ENCODE data around the gene PRKG1. TPM values are rescaled to one million over a fixed set of nuclear protein-coding genes. Genes with fewer than 3 reads are reported as not detected.

Gene PRKG1
- total RNA-seq, 6 experiments from 2014 or later: 1.1 to 2.0 (median 1.3) TPM

DNA sequence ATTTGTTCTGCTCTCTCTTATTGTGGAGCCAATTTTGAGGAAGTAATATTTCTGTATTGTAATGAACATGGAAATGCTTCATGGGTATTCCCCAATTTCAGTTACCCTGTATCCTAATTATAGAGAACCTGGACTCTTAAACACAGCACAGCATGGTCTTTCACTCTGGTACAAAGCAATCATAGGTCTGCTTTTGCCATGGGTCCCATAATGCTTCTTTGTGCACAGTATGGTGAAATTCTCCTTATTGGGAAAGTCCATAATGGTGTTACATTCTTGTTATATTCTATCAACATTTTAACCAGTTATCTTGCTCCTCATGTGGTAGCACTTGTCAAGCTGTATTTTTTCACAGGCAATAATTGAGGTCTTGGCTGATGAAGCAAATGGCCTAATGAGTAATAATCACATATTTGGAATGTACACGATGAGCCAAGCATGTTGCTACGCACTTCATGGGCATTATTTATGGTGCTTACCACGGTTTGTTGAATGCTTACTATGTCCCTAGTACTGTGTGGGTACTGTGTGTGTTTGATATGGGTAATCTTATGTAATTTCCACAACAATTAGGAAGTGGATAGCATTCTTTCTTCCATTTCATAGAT, 42.9 kb downstream of the PRKG1 start:
- H3K4me3 ChIP-seq: no peak overlapping the region
- DNase-seq: no peak
- intact Hi-C loops (cut with DNase I): no loop called here
- TF ChIP-seq, protein P1, sequence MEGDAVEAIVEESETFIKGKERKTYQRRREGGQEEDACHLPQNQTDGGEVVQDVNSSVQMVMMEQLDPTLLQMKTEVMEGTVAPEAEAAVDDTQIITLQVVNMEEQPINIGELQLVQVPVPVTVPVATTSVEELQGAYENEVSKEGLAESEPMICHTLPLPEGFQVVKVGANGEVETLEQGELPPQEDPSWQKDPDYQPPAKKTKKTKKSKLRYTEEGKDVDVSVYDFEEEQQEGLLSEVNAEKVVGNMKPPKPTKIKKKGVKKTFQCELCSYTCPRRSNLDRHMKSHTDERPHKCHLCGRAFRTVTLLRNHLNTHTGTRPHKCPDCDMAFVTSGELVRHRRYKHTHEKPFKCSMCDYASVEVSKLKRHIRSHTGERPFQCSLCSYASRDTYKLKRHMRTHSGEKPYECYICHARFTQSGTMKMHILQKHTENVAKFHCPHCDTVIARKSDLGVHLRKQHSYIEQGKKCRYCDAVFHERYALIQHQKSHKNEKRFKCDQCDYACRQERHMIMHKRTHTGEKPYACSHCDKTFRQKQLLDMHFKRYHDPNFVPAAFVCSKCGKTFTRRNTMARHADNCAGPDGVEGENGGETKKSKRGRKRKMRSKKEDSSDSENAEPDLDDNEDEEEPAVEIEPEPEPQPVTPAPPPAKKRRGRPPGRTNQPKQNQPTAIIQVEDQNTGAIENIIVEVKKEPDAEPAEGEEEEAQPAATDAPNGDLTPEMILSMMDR (IDR thresholded peaks at IDR 0.05): no peak
- no peak for TF ChIP-seq POLR2A (IDR thresholded peaks at IDR 0.05)
- no peaks in the 10 kb centered on the region for H3K27me3 ChIP-seq
- 47% methylated on average over 3 of the region's 3 CpGs for WGBS (ENCODE audit: insufficient coverage, low coverage, low lambda C conversion rate, missing lambda C conversion rate)
- no peaks in the 10 kb centered on the region for H3K9me3 ChIP-seq
- no peaks in the 10 kb centered on the region for H3K36me3 ChIP-seq
- no peaks in the 10 kb centered on the region for H3K4me1 ChIP-seq
- ATAC-seq: no peak
- no peak overlapping the region for H3K27ac ChIP-seq

DNA sequence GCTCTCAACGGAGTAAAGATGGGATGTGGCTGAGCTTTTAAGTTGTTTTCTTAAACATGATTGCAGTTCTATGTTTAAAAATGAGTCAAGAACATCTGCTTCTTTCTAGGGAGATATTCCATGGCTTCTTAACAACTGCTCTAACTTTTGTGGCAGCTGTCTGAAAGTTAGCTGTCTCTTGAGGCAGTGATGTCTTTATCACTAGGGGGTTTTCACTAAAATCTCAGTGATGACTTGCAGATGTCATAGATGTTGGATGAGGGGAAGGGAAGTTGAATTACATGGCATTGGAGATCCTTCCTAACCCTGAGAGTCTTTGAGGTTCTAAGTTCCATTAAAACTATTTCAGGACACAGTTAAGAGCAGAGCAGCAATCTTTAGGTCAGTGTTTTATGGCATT, 43.5 kb downstream of the PRKG1 start:
- DNase-seq: no peak
- intact Hi-C loops (cut with DNase I): no loop called here
- no peaks in the 10 kb centered on the region for H3K36me3 ChIP-seq
- H3K4me3 ChIP-seq: no peak overlapping the region
- no peaks in the 10 kb centered on the region for H3K27me3 ChIP-seq
- ATAC-seq: no peak
- no peaks in the 10 kb centered on the region for H3K4me1 ChIP-seq
- 13% methylated on average over 1 of the region's 1 CpG for WGBS (ENCODE audit: insufficient coverage, low coverage, low lambda C conversion rate, missing lambda C conversion rate)
- no peaks in the 10 kb centered on the region for H3K9me3 ChIP-seq
- no peak overlapping the region for H3K27ac ChIP-seq
- TF ChIP-seq POLR2A (IDR thresholded peaks at IDR 0.05): no peak
- TF ChIP-seq, protein P1 (IDR thresholded peaks at IDR 0.05): no peak

DNA sequence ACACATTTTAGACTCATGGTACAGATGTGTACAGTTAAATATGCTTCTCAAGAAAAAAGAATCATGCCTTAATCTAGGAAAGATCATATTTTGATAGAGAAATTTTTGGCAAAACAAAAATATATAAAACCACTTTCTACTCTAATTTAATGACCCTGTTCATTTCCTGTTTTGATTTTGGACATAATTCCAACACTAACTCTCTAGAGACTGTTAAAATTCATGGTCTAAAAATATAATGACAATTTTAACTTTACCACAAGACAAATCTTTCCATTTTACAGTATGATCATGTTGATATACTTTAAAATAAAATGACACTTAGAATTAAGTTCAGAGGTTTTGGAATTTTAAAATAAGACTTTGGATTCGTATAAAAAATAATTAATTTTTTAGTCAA, 45.2 kb downstream of the PRKG1 start:
- intact Hi-C loops (cut with DNase I): no loop called here
- TF ChIP-seq, protein P1 (IDR thresholded peaks at IDR 0.05): no peak
- TF ChIP-seq POLR2A (IDR thresholded peaks at IDR 0.05): no peak
- ATAC-seq (no peak), DNase-seq (no peak)
- Histone ChIP-seq H3K27me3 (no peaks in the 10 kb centered on the region), H3K4me1 (no peaks in the 10 kb centered on the region), H3K9me3 (no peaks in the 10 kb centered on the region), H3K27ac (no peak overlapping the region), H3K36me3 (no peaks in the 10 kb centered on the region), H3K4me3 (no peak overlapping the region)
- 40% methylated on average over 1 of the region's 1 CpG for WGBS (ENCODE audit: insufficient coverage, low coverage, low lambda C conversion rate, missing lambda C conversion rate)

DNA sequence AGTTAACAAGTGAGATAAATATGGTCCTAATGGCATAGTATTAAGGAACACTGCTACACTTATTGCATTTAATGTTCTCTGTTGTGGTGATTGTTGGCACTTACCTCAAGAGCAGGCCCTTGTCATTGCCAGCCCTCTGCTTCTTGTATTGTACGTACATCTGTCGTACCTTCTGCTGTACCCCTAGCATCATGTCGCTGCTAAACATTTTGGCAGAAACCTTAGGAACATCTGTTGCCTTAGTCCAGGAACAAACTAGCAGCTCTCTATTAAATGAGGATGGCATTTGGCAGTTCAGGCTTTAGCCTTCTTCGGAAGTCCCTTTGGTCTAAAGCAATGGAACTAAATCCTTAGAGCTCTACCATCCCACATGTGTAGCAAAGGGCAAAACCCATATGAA, 47.6 kb downstream of the PRKG1 start:
- no peaks in the 10 kb centered on the region for H3K9me3 ChIP-seq
- H3K36me3 ChIP-seq: no peaks in the 10 kb centered on the region
- WGBS (ENCODE audit: insufficient coverage, low coverage, low lambda C conversion rate, missing lambda C conversion rate): 87% methylated on average over 4 of the region's 4 CpGs
- H3K4me3 ChIP-seq: no peak overlapping the region
- DNase-seq: no peak
- no peak for TF ChIP-seq POLR2A (IDR thresholded peaks at IDR 0.05)
- TF ChIP-seq, protein P1 (IDR thresholded peaks at IDR 0.05): no peak
- no peaks in the 10 kb centered on the region for H3K27me3 ChIP-seq
- no peaks in the 10 kb centered on the region for H3K4me1 ChIP-seq
- H3K27ac ChIP-seq: no peak overlapping the region
- ATAC-seq: no peak
- intact Hi-C loops (cut with DNase I): no loop called here

DNA sequence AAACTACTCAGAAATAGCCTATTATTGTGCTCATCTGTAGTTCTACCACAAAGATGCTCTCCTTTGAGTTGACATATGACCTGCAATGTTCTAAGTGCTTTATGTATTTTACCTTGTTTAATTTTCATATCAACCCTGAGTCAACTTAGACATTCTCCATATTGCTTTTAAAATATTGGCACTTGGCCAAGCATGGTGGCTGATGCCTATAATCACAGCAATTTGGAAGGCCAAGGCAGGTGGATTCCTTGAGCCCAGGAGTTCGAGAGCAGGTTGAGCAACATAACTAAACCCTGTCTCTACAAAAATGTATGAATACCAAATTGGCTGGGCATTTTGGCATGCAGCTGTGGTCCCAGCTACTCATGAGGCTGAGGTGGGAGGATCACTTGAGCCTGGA, 50.6 kb downstream of the PRKG1 start:
- no peaks in the 10 kb centered on the region for H3K36me3 ChIP-seq
- ATAC-seq (no peak), DNase-seq (no peak)
- intact Hi-C loops (cut with DNase I): no loop called here
- H3K27ac ChIP-seq: no peak overlapping the region
- H3K4me3 ChIP-seq: no peak overlapping the region
- WGBS (ENCODE audit: insufficient coverage, low coverage, low lambda C conversion rate, missing lambda C conversion rate): 100% methylated on average over 1 of the region's 1 CpG
- TF ChIP-seq, protein P1 (IDR thresholded peaks at IDR 0.05): no peak
- no peak for TF ChIP-seq POLR2A (IDR thresholded peaks at IDR 0.05)
- H3K27me3 ChIP-seq: no peaks in the 10 kb centered on the region
- no peaks in the 10 kb centered on the region for H3K4me1 ChIP-seq
- no peaks in the 10 kb centered on the region for H3K9me3 ChIP-seq
